Spleen (tissue), 7 donors: ENCODE data around the gene SGCG.

Experiments
- CTCF ChIP-seq, 11 experiments: fragments of 200-600 bp in 7 of 11; fragments of 450-650 bp in 4 of 11; sonication (generic) in 4 of 11; IDR thresholded peaks in 8 of 11; conservative IDR thresholded peaks in 3 of 11; 1 replicate in 7 of 11; 2 replicates in 4 of 11; pipeline versions ENCODE4 v1.4.0 to v1.8.0; 2016 to 2021; ENCODE audit warnings: antibody characterized with exemption in 11 of 11, inconsistent platforms in 4 of 11, mild to moderate bottlenecking in 1 of 11
- POLR2AphosphoS5 ChIP-seq, 3 donors: sonication (generic); formaldehyde crosslinking; IDR thresholded peaks; one replicate each; pipeline ENCODE4 v1.5.1; 2017; ENCODE audit warnings: antibody characterized with exemption in 3 of 3
- donor health status: DM: no; HTN: no; CAD: no; lungs with moderate emphysema.
- donor health status: DM: no; HTN: no; CAD: no.
- donor health status: DM: no; HTN: no; CAD: no.

DNA sequence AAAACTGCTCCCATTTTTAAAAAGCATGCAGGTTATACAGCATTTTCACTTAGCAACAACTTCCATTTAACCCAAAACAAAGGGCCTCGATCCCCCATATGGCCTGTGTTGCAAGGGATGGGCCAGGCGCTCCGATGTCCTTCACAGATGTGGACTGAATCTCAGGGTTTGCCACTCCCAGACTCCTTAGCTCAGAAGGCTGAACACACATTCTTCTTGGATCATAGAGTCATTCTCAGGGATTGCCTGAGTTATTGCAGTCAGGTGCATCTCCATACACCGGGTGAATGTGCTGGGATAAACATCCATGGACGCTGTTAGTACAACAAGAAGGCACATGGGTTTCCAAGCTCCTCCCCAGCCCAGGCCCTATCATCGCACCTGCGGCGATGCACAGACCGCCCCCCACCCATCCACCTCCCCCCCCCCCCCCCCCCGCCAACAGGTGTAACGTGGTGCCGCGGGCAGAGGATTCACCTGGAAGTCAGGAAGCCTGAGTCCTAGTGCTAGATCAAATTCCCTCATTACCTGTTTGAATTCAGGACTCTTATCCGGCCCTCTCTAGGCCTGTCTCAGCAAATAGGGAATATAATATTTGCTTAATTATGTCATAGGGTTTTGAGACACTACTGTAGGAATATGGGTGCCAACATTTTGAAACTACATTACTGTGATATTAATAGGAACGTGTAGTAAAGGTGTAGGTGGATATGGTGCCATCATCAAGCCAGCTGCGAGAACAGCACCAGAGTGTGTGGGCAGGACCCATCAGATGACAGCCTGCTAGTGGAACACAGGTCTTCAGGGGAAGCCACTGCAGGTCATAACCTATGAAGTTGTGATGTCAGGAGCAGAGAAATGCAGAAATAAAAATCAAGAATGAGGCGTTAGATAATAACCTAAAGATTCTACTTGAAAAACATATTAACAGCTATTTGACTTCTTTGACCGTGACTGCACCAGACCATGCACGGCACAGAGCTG is 141.9 kb downstream of the SGCG start:
- TF ChIP-seq CTCF (IDR thresholded peaks at IDR 0.05 in 8 of 11, conservative IDR thresholded peaks at IDR 0.05 in 3 of 11), result no peak
- TF ChIP-seq POLR2AphosphoS5 (IDR thresholded peaks at IDR 0.05), result no peak
